ENCODE measurements around the gene CTNNA3. TPM values are rescaled to one million over a fixed set of nuclear protein-coding genes. Genes with fewer than 3 reads are reported as not detected.

CTNNA3 gene
- total and polyA plus RNA-seq, 2 donors (not counting 3 experiments of a cell fraction or from before 2014, with no cell fraction given) = not detected

GRCh38 chr10:67308912-67309311, 387.1 kb downstream of the CTNNA3 start:
- DNase-seq (ENCODE audit: low read depth, low spot score) (no peak), FAIRE-seq (no peak)
- intact Hi-C loops (cut with micrococcal nuclease) = no loop called here
- CTCF ChIA-PET = no interaction called here
- no peak overlapping the region for H3K4me3 ChIP-seq (replicated peaks in 1 of 3; ENCODE audit: insufficient read depth in 1 of 3, low read depth in 1 of 3, low read length in 3 of 3)
- no peak for TF ChIP-seq MYC (IDR thresholded peaks at IDR 0.05; ENCODE audit: low read depth, low read length)
- no peak for TF ChIP-seq POLR2A (IDR thresholded peaks at IDR 0.05; ENCODE audit: low read depth, low read length)
- TF ChIP-seq EZH2 (IDR thresholded peaks at IDR 0.05; ENCODE audit: borderline replicate concordance, low read depth, low read length, severe bottlenecking) = no peak
- TF ChIP-seq POLR2AphosphoS5 (IDR thresholded peaks at IDR 0.05; ENCODE audit: insufficient read depth, low read depth, low read length) = no peak
- dilution Hi-C loops (cut with MboI; ENCODE audit: extremely low pct_ligation_motif_present, low sequenced_read_pairs) = no loop called here
- no peaks in the 10 kb centered on the region for H3K27me3 ChIP-seq (ENCODE audit: control insufficient read depth in 2 of 2, insufficient read depth in 2 of 2, low read length in 2 of 2)
- no peaks in the 10 kb centered on the region for H3K79me2 ChIP-seq (ENCODE audit: control insufficient read depth, insufficient read depth, low read length)
- H3K36me3 ChIP-seq (ENCODE audit: control insufficient read depth in 2 of 2, extremely low read depth in 1 of 2, insufficient read depth in 2 of 2, low read length in 2 of 2) = no peaks in the 10 kb centered on the region
- H3K27ac ChIP-seq (ENCODE audit: insufficient read depth, low read depth, low read length) = no peak overlapping the region
- no peaks in the 10 kb centered on the region for H3K9me3 ChIP-seq (replicated peaks; ENCODE audit: control insufficient read depth, insufficient read depth, low read length)
- no peaks in the 10 kb centered on the region for H3K4me1 ChIP-seq (ENCODE audit: control insufficient read depth, extremely low read depth, insufficient read depth, low read length)
- POLR2A ChIA-PET = no interaction called here
- no peak overlapping the region for H3K4me2 ChIP-seq (ENCODE audit: insufficient read depth, low read length)
- H3K9me1 ChIP-seq (replicated peaks; ENCODE audit: control insufficient read depth, extremely low read depth, insufficient read depth, low read length) = no peaks in the 10 kb centered on the region
- no peaks in the 10 kb centered on the region for H4K20me1 ChIP-seq (replicated peaks; ENCODE audit: control insufficient read depth, extremely low read depth, insufficient read depth, low read length)
- H2AFZ ChIP-seq (ENCODE audit: low read depth, low read length) = no peak overlapping the region
- H3K9ac ChIP-seq (replicated peaks; ENCODE audit: extremely low read depth, insufficient read depth, low read length) = no peak overlapping the region
- BruUV-seq (replicated peaks) = no TSS peak

- TF ChIP-seq GATA2 (IDR thresholded peaks at IDR 0.05; ENCODE audit: insufficient read depth, insufficient read length, low read depth, low read length) (no peak), FOS (IDR thresholded peaks at IDR 0.05; ENCODE audit: borderline replicate concordance, insufficient read depth, low read length) (no peak), CTCF (IDR thresholded peaks at IDR 0.05; ENCODE audit: extremely low read depth in 1 of 2, insufficient read depth in 1 of 2, low read depth in 1 of 2, low read length in 2 of 2) (peak; percentile 43 to 47), POLR2AphosphoS5 (IDR thresholded peaks at IDR 0.05; ENCODE audit: insufficient read depth, low read depth, low read length) (no peak)
- DNase-seq (ENCODE audit: low read depth, low spot score) (peak; percentile 32), FAIRE-seq (no peak)
- no TSS peak for BruUV-seq (replicated peaks)
- dilution Hi-C loops (cut with MboI; ENCODE audit: extremely low pct_ligation_motif_present, low sequenced_read_pairs) = no loop called here
- H3K27ac ChIP-seq (ENCODE audit: insufficient read depth, low read depth, low read length) = no peak overlapping the region
- ChIA-PET CTCF (interaction anchor here (0.6 to 2.7 kb wide), 11 partner anchors 11 to 951 kb away, joined by 3 to 16 read pairs (median 4); partner anchors contain the start of gene LRRTM3), POLR2A (no interaction called here)
- H3K36me3 ChIP-seq (ENCODE audit: control insufficient read depth in 2 of 2, extremely low read depth in 1 of 2, insufficient read depth in 2 of 2, low read length in 2 of 2) = no peaks in the 10 kb centered on the region
- intact Hi-C loops (cut with micrococcal nuclease) = loop anchor here (1.0 to 2.0 kb wide), 2 partner anchors 214 to 474 kb away; no protein-coding TSS in a partner anchor
- no peaks in the 10 kb centered on the region for H3K4me1 ChIP-seq (ENCODE audit: control insufficient read depth, extremely low read depth, insufficient read depth, low read length)
- H3K4me3 ChIP-seq (replicated peaks in 1 of 3; ENCODE audit: insufficient read depth in 1 of 3, low read depth in 1 of 3, low read length in 3 of 3) = no peak overlapping the region
- H2AFZ ChIP-seq (ENCODE audit: low read depth, low read length) = no peak overlapping the region
- H3K9me3 ChIP-seq (replicated peaks; ENCODE audit: control insufficient read depth, insufficient read depth, low read length) = no peaks in the 10 kb centered on the region
- H3K9me1 ChIP-seq (replicated peaks; ENCODE audit: control insufficient read depth, extremely low read depth, insufficient read depth, low read length) = no peaks in the 10 kb centered on the region
- H3K27me3 ChIP-seq (ENCODE audit: control insufficient read depth in 2 of 2, insufficient read depth in 2 of 2, low read length in 2 of 2) = no peaks in the 10 kb centered on the region
- no peak overlapping the region for H3K9ac ChIP-seq (replicated peaks; ENCODE audit: extremely low read depth, insufficient read depth, low read length)
- no peaks in the 10 kb centered on the region for H4K20me1 ChIP-seq (replicated peaks; ENCODE audit: control insufficient read depth, extremely low read depth, insufficient read depth, low read length)
- no peak overlapping the region for H3K4me2 ChIP-seq (ENCODE audit: insufficient read depth, low read length)
- H3K79me2 ChIP-seq (ENCODE audit: control insufficient read depth, insufficient read depth, low read length) = no peaks in the 10 kb centered on the region
Observed at GRCh38 chr10:67306588-67307205, 389.3 kb downstream of the CTNNA3 start.
